ENCODE results near the gene AATF.

Gene AATF

DNA sequence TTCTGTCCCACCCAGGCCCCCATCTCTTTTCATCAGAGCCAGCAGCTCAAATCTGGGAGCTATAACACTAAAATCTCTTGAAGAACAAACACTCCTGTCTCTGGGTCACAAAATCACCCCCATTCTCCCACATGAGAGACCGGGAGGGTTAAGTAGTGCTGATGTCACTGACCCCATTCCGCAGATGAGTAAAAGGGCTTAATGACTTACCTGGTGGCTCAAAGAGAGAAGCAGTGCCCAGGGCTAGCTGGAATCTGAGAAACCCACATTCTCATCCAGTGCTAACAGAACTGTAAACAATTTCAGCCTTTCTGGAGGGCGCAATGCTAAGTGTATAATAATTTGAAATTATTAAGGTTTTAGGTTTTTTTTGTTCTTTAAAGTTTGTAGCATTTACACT lies 37.8 kb upstream of the AATF start:
- no peak overlapping the region for H3K4me3 ChIP-seq (replicated peaks; ENCODE audit: low read depth, low read length)
- TF ChIP-seq, protein P1, sequence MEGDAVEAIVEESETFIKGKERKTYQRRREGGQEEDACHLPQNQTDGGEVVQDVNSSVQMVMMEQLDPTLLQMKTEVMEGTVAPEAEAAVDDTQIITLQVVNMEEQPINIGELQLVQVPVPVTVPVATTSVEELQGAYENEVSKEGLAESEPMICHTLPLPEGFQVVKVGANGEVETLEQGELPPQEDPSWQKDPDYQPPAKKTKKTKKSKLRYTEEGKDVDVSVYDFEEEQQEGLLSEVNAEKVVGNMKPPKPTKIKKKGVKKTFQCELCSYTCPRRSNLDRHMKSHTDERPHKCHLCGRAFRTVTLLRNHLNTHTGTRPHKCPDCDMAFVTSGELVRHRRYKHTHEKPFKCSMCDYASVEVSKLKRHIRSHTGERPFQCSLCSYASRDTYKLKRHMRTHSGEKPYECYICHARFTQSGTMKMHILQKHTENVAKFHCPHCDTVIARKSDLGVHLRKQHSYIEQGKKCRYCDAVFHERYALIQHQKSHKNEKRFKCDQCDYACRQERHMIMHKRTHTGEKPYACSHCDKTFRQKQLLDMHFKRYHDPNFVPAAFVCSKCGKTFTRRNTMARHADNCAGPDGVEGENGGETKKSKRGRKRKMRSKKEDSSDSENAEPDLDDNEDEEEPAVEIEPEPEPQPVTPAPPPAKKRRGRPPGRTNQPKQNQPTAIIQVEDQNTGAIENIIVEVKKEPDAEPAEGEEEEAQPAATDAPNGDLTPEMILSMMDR (IDR thresholded peaks at IDR 0.05; ENCODE audit: low read depth, low read length, missing control alignments), result no peak
- no peak for DNase-seq (ENCODE audit: extremely low read depth, low read depth)

DNA sequence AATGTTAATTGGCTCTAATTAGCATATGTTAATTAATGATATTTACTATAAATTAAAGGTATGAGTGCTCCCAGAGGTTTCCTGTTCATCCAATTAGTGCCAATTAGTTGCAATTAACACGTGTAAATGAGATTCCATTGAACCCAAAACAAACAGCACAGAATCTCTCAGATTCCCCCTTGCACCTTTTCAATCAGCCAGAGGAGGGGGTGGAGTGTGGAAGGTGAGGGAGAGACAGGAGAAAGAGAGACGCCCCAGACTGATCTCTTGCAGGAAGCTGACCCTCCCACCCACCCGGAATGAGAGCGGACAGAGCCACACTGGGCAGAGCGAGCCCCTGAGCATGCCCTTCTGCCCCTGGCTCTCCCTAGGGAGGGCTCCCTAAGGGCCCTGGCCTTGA lies 35.6 kb upstream of the AATF start:
- no peak overlapping the region for H3K4me3 ChIP-seq (replicated peaks; ENCODE audit: low read depth, low read length)
- no peak for DNase-seq (ENCODE audit: extremely low read depth, low read depth)
- TF ChIP-seq, protein P1 (IDR thresholded peaks at IDR 0.05; ENCODE audit: low read depth, low read length, missing control alignments), result no peak

DNA sequence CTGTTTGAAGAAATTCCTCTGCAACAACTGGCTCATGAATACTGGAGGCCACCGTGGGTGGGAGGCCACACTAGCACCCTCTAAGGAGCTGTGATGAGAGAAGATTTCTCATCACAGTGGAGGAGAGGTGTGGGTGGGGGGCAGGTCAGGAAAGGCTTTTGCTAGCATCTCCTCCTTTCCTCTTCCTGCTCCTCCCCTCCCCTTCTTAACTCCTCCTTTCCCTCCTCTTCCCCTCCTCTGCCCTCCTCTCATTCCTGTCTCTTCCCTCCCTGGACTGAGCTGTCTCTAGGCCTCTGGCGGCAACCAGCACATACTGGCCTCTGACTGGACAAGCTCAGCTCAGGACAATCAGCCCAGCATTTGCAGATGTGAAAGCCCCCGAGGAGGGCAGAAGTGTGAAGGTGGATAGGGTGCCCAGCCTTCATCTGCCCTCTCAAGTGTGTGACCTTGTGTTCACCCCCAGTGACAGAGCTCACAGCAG lies 30.5 kb upstream of the AATF start:
- no peak for DNase-seq (ENCODE audit: extremely low read depth, low read depth)
- TF ChIP-seq, protein P1 (IDR thresholded peaks at IDR 0.05; ENCODE audit: low read depth, low read length, missing control alignments), result no peak
- H3K4me3 ChIP-seq (replicated peaks; ENCODE audit: low read depth, low read length), result no peak overlapping the region

DNA sequence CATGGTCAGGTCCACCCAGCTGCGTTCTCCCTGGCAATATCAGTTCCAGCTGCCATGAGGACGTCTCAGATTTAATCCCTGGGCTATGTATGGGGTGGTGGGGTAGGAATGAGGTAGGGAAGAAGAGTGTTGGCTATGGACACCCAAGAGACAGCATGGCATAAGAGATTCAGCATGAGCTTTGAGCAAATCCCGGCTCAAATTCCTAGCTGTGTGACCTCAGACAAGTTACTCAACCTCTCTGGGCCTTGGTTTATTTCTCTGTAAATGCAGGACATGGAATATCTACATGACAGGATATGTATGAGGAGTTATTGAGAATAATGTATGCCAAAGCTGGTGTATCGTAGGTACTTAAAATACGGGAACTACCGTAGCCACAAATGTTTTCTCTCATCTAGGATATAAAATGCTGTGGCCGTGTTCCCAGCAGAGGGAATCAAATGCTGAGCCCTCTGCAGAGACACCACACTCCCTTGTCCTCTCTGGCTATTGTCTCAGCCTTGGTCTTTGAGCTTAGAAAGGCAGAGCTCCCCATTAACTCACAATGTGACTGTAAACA lies 29.3 kb upstream of the AATF start:
- TF ChIP-seq, protein P1 (IDR thresholded peaks at IDR 0.05; ENCODE audit: low read depth, low read length, missing control alignments), result no peak
- H3K4me3 ChIP-seq (replicated peaks; ENCODE audit: low read depth, low read length), result no peak overlapping the region
- no peak for DNase-seq (ENCODE audit: extremely low read depth, low read depth)

DNA sequence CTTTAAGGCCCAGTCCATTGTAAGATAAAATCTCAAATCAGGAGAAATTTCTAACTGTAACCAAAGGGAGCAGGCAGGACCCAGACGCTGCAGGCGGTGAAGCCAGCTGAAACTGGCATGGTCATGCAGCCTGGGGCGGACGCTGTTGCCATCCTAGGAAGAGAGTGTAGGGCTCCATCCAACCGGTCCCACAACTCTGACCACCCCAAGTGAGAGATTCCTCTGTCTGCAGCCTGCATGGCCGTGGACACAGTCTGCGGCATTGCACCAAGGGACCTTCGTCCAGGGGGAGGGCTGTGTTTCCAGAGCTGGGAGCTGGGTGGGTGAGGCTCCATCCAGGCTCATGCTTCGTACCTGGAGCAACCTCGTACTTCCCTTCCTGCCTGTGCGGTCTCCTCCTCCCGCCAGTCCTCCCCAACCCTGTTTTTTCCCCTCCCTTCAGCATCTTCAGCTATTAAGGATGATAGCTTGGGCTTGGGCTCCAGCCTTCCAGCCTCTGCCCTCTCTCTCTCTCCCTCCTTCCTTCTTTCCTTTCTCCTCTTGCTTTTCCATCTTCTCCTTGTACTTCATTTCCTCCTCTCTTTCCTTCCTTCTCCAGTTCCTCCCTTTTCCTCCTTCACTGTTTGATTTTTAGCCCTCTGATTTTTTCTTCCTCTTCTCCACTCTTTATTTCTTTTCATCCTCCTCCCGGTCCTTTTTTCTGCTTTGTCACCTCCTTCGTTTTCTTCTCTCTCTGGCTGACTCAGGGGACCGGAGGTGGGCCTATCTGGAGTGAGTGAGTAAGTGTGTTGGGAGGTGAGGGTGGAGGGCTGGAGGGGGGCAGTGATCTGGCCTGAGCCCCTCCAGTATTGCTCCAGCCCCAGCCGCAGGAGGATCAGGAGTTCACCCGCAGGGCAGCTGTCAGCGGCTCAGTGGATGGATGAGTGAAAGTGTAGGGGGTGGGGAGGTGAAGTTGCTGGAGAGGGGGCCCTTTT lies 28.4 kb upstream of the AATF start:
- H3K4me3 ChIP-seq (replicated peaks; ENCODE audit: low read depth, low read length), result no peak overlapping the region
- DNase-seq (ENCODE audit: extremely low read depth, low read depth), result no peak
- TF ChIP-seq, protein P1 (IDR thresholded peaks at IDR 0.05; ENCODE audit: low read depth, low read length, missing control alignments), result no peak

DNA sequence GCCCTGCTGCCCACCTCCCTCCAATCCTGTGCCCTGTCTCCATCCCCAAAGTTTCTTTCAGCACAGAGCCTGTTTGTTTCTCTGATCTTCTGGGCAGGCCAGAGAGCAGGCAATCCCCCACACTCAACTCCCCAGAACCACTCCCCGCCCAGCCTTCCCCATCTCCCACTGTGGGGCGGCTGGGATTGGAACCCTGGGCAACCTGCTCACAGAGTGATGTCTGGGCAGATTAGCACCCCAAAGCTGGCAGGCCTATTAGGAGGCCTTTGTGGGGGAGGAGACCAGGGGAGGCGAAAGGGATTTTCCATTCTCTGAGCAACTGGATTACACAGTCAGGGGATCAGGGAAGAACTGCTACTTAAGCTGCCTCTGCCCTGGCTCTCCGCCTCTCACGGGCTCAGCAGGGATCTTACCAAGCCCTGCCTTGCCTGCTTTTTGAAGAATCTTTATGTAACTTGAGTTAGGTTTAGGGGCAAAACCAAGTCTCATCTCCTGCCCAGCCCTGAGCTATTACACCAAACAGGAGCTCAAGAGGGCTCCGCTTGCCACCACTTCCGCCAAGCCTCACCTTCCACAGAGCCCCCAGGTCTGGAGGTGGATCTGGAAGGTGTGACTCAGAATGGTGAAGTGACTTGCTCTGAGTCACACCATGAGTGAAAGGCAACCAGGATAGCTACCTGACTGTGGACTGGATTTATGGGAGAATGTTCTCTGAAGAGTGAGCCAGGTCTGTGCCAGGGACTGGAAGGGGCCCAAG lies 27.5 kb upstream of the AATF start:
- no peak overlapping the region for H3K4me3 ChIP-seq (replicated peaks; ENCODE audit: low read depth, low read length)
- TF ChIP-seq, protein P1 (IDR thresholded peaks at IDR 0.05; ENCODE audit: low read depth, low read length, missing control alignments), result no peak
- no peak for DNase-seq (ENCODE audit: extremely low read depth, low read depth)

All from HFF-Myc (cell line).